Body of pancreas (tissue), 4 donors: ENCODE results near the gene HEATR5A.
"Not testable (repeated sequence)": the region's sequence is repeated elsewhere in the genome, so short reads cannot be mapped to it uniquely, and the experiment has no call there.

Experiments used
- CTCF ChIP-seq, 7 experiments: fragments of 450-650 bp in 4 of 7; fragments of 200-600 bp in 3 of 7; sonication (generic) in 3 of 7; IDR thresholded peaks; one replicate each; pipeline ENCODE4 v1.5.1; 2016 to 2019; ENCODE audit warnings: antibody characterized with exemption in 7 of 7
- POLR2A ChIP-seq, 3 donors: fragments of 450-650 bp; IDR thresholded peaks; one replicate each; pipeline ENCODE4 v1.6.1; 2016; ENCODE audit warnings: antibody characterized with exemption in 3 of 3, mild to moderate bottlenecking in 2 of 3

DNA sequence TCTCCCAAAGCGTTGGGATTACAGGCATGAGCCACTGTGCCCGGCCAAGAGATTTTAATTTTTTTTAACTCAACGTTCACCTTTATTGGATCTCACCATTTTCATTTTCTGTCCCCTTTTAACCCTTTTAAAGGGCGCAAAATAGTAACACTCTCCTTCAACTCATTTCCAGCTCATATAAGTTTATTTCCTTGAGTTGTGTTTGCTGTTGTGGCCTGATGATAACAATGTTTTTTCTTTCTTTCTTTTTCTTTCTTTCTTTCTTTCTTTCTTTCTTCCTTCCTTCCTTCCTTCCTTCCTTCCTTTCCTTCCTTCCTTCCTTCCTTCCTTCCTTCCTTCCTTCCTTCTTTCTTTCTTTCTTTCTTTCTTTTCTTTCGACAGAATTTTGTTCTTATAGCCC is 143.9 kb downstream of the HEATR5A start:
- not testable (repeated sequence) for TF ChIP-seq POLR2A, CTCF (IDR thresholded peaks at IDR 0.05)
